Fibroblast of villous mesenchyme (primary cell): ENCODE measurements around the gene PTBP2. TPM values are rescaled to one million over a fixed set of nuclear protein-coding genes. Genes with fewer than 3 reads are reported as not detected.
A peak's percentile ranks its signal among the peaks of the same experiment; 100 is the strongest.

ENCODE experiments used
- DNase-seq: peaks from one replicate; pipeline ENCODE4 v3.0.0-alpha.2; 2010; ENCODE audit warnings: low read depth
- H3K4me3 ChIP-seq: 2 replicates; pipeline ENCODE4 v1.5.1; 2011; ENCODE audit warnings: low read depth, mild to moderate bottlenecking, low read length
- CTCF ChIP-seq: IDR thresholded peaks from 2 replicates; pipeline ENCODE4 v1.5.1; 2012; ENCODE audit warnings: low read depth, mild to moderate bottlenecking, low read length; ENCODE audit not compliant: insufficient read depth
- total RNA-seq: library from RNA; depleted of rRNA; stranded (reverse); fragments of >200 nt; gene quantifications from 2 replicates; pipeline ENCODE4 v1.2.3, GENCODE V29; 2012

PTBP2 gene
- total RNA-seq, result 14.2 and 15.8 TPM in 2 replicates

GRCh38 chr1:96721416-96722160, at the start of gene PTBP2:
TSS of gene PTBP2 (plus strand) at chr1:96721784. CDS start at chr1:96721865, 81 bp downstream.
- TF ChIP-seq CTCF, result no peak
- DNase-seq, result peak; percentile 76
- H3K4me3 ChIP-seq, result peak within 1 kb of the TSS; percentile 90

GRCh38 chr1:96674915-96675314, 46.7 kb upstream of the PTBP2 start:
- TF ChIP-seq CTCF, result no peak
- H3K4me3 ChIP-seq, result no peak overlapping the region
- DNase-seq, result no peak

- H3K4me3 ChIP-seq, result no peak overlapping the region
- TF ChIP-seq CTCF, result no peak
- DNase-seq, result no peak
These were observed 39.5 kb upstream of the PTBP2 start for GRCh38 chr1:96682056-96682455.

- TF ChIP-seq CTCF, result no peak
These were observed 37.7 kb upstream of the PTBP2 start for GRCh38 chr1:96683931-96684330.

GRCh38 chr1:96684744-96685143, 36.8 kb upstream of the PTBP2 start:
- no peak for TF ChIP-seq CTCF
- DNase-seq, result no peak
- no peak overlapping the region for H3K4me3 ChIP-seq

More at GRCh38 chr1:96683931-96684330, 37.7 kb upstream of the PTBP2 start:
- DNase-seq, result peak; percentile 4
- H3K4me3 ChIP-seq, result no peak overlapping the region

- no peak for DNase-seq
- no peak for TF ChIP-seq CTCF
- no peak overlapping the region for H3K4me3 ChIP-seq
These were observed 32.8 kb upstream of the PTBP2 start for GRCh38 chr1:96688767-96689166.

GRCh38 chr1:96695954-96696353, 25.6 kb upstream of the PTBP2 start:
- no peak for DNase-seq
- no peak overlapping the region for H3K4me3 ChIP-seq
- TF ChIP-seq CTCF, result no peak
